Kasumi-1 (cell line): Measurements from ENCODE around the gene DOK4.
"Not testable (repeated sequence)": the region's sequence is repeated elsewhere in the genome, so short reads cannot be mapped to it uniquely, and the experiment has no call there.

Experiments
- DNase-seq, 2 experiments: peaks; one replicate each; lab custom pipeline; 2025; lab: John Stamatoyannopoulos, UW

DOK4 gene

DNA sequence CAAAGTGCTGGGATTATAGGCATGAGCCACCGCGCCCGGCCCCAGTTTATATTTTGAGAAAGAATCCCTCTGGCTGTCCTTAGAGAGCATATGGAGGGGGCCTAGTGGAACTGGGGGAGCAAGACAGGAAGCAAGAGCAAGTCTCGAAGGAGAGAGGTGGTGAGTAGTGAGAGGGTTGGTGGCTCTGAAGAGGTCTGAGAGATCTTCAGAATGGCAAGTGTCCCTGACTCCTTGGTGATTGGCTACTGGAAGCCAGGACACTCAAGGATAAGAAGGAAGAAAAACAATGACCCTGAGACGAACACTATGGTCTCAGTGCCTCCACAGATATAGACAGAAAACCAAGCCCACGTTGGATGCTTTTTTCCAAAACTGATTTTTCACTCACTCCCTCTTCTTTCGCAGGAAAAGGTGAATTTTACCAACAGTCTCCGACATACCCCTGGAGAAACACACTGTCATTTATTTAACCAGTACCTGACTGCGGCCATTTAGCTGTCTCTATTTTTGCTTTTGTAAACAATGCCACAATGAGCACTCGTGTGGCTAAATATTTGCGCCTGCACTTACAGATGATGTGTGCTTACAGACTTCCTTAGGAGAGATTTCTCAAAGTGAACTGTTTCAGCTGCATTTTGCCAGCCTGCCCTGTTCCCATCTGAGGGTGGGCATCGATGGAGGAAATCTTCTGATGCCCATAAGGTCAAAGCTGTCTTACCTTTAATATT is 15.9 kb upstream of the DOK4 start:
- no peak for DNase-seq

DNA sequence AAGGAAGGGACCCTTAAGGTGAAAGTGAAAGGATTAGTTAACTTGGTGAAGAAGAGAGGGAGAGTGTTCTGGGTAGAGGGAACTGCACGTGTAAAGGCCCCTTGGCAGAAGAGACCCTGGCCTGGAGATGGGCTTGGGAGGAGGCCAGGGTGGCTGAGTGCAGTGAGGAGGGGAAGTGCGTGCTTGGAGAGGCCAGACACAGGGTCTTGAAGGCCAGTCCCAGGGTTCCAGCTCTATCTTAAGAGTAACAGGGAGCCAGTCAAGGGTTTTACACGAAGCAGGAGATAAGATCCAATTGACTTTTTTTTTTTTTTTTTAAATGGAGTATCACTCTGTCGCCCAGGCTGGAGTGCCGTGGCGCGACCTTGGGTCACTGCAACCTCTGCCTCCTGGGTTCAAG is 15.2 kb upstream of the DOK4 start:
- no peak for DNase-seq

DNA sequence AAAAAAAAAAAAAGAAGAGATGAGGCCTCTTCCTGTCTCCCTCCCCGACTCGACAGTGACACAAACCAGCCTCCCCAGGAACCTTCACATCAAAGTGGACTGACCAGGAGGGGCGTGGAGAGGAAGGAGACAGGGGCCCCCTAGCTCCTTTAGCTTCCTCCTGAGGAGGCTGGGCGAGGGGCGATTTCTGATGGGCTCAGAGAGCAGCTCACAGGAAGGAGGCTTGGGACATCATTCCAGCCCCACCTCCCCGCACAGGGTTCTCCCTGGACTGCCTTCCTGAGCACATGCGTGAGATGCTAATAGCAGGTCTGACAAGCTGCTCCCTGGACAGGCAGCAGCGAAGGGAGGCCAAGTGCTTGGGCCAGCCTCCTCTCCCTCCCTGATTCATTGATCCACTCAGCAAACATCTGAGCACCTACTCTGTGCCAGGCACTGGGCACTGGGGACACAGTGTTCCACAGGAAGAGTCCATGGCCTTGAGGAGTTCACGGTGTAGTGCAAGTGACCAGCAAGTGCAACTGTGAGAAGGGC is 14.4 kb upstream of the DOK4 start:
- peak in 1 of 2 experiments; percentile 5 for DNase-seq

DNA sequence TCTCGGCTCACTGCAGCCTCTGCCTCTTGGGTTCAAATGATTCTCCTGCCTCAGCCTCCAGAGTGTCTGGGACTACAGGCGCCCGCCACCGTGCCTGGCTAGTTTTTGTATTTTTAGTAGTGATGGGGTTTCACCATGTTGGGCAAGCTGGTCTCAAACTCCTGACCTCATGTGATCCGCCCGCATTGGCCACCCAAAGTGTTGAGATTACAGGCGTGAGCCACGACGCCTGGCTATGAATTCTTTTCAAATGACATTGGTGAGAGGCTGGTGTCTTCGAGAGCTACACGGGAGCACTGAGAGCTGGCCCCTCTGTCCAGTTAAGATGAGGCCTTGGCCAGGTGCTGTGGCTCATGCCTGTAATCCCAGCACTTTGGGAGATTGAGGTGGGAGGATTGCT is 13.6 kb upstream of the DOK4 start:
- not testable (repeated sequence) for DNase-seq

DNA sequence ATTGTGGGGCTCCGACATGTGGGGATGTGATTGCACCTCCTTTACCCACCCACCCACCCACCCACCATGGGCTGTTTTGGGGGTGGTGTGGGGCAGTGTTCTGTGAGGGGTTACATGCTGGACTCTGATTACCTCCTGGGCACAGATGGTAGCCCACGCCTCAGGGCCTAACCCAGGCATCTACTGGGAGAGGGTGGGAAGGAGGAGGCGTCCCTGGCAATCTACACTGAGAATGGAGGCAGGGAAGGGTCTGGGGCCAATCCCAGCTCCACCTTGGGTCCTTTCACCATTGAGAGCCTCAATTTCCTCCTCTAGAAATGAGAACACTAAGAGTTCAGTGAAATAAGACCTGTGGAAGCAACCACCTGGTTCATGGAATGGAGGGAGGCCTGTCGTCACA is 11.7 kb upstream of the DOK4 start:
- DNase-seq: no peak

DNA sequence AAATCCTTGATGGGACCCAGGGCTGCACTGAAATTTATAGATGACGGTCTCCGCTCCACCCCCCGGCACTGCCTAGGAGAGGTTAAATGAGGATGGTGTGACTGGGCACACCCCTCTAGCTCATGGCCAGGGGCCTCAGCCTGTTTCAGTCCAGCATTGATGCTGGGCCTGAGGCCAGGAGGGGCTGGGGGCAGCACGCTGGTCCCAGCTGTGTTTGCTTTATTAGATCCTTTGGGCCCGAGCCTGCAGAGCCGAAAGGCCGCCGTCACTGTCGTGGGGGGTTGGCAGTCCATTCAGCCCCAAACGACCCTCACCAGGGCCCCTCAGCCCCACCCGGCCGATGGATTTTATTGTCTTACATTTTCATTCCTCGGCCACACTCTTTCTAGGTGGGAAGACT is 10.8 kb upstream of the DOK4 start:
- DNase-seq: no peak

DNA sequence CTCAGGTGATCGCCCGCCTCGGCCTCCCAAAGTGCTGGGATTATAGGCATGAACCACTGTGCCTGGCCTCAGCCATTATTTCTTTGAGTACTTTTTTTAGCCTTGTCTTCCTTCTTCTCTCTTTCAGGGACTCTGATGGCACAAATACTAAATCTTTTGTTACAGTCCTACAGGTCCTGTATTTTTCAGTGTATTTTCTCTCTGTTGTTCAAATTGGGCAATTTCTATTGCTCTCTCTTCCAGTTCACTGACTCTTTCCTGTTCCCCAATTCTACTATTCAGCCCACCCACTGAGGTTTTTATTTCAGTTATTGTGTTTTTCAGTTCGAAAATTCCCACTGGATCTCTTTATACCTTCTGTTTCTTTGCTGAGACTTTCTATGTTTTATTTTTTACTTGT is 7.5 kb upstream of the DOK4 start:
- no peak for DNase-seq

DNA sequence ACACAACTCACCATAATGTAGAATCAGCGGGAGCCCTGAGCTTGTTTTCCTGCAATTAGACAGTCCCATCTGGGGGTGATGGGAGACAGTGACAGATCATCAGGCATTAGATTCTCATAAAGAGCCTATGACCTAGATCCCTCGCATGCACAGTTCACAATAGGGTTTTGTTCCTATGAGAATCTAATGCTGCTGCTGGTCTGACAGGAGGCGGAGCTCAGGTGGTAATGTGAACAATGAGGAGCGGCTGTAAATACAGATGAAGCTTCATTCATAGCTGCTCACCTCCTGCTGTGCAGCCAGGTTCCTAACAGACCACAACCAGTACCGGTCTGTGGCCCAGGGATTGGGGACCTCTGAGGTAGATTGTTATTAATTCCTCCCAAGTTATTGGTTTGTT is 2.9 kb upstream of the DOK4 start:
- DNase-seq: no peak

DNA sequence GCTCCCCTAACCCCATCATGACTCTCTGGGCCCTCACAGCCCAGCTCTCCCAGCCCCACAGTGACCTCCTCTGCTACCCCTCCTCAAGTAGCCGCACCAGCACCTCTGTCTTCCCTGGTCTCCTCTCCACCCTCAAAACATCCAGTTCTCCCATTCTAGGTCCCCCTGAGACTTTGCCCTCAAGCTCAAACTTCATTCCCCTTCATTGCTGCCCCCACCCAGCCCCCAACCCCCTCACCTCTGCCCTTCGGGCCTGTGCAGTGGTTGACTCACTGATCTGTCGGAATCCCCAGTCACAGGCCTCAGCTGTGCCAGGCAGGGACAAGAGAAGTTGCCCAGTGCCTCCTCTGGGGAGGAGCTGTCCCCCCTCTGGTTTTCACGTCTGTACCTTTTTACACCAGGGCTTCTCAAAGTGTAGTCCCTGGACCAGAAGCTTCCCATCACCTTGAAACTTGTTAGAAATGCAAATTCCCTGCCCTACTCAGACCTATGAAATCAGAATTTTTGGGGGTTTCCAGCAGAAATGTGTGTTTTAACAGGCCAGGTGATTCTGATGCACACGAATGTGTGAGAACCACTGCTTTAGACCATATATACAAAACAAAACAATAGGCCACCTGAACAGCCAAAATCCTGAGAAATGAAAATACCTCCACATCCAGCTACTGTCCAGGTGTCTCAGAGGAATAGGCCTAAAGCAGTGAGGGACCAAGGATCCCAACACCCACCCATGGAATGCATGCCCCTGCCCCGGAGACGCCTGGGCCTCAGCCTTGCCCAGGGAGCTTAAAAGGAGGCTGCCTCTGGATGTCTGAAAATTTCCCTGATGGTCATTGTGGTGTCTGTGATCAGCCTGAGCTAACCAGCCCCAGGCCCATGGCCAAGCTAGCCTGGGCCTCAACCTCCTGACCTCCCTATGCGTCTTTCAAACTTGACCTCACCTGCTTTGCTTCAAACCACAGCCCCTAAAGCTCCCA is 853 bp upstream of the DOK4 start:
- no peak for DNase-seq

DNA sequence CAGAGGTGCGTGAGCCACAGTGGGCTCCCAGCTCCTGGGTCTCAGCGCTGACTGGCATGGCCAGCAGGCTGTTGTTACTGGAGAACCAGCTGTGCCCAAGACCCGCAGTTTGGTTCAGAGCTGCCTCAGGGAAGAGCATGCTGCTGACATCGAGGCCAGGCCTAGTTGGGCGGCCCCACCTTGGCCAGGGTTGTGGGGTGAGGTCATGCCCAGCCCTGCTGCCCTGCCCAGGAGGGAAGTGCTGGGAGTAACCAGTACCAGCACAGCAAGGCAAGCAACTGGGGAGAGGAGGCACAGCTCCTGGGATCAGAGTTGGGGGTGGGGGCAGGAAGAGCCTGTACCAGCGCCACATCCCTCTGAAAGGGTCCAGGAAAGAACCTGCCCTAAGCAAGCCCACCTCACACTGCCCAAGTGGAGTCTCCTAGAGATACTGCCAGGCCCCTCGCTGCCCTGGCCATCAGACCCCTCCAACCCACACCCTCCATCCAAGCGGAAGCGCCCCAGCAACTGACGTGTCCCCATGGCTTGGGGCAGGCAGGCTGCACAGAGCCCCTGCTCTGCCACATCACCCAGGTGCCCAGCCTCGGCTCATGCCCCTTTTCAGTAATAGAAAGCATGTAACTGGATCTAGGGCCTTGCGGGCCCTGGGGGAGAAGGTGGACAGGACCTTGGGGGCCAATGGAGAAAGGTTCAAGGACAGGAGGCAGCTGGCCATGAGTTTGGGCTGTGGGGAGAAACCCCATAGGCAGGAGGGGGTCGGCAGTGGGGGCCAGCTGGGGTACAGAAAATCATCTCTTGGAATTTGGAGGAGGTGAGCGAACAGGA is 990 bp downstream of the DOK4 start:
- no peak for DNase-seq

DNA sequence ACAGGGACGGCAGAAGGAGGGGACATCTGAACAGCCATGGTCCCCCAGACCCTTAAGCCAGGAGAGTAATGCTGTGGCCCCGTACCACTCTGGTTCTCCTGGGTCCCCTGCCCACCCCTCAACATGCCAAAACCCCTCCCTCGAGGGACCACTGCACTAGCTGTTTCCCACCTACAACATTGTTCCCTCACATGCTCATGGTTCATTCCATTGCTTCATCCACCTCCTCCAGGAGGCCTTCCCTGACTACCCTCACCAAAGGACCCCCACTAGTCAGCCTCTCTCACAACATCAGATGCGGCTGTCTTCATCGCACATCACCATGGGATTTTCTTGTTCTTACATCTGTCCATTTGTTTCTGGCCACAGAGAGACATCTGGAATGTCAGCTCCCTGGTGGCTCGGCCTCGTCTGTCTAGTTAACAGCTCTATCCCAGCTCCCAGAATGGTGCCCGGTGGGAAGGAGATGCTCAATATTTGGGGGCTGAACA is 1.7 kb downstream of the DOK4 start:
- no peak for DNase-seq

DNA sequence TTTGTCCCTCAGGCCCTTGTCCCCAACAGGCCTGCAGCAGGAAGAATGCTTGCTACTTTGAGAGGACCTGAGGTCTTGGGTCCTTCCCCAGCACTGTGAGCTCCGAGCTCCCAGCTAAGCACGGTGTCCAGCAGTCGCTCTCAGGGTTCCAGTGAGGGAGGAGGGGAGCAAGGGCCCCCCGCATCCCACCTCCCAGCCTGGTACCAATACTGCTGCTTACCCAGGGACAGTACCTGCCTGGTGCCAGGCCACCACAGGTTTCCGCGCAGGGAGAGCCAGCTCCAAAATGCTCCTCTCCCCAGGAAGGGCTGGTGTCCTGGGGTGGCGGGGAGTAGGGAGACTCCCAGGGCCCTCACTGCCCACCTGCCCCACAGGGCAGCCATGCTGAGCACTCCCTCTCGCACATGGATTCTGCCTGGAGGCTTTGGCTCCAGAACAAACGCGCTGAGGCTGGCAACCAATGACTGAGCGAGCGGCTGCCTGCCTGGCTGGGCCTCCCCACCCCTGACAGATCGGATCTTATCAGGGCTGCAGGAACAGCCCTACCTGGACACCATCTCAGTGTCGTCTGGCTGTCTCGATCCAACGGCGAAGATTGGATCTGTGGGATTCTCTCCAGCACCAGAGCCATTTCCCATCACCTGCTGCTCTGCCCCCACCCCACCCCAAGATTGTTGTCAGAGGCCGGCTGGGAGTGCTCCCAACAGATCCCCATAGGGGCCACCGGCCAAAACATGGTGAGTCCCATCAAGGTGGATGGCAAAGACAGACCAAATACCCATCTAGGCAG is 2.4 kb downstream of the DOK4 start:
- no peak for DNase-seq

DNA sequence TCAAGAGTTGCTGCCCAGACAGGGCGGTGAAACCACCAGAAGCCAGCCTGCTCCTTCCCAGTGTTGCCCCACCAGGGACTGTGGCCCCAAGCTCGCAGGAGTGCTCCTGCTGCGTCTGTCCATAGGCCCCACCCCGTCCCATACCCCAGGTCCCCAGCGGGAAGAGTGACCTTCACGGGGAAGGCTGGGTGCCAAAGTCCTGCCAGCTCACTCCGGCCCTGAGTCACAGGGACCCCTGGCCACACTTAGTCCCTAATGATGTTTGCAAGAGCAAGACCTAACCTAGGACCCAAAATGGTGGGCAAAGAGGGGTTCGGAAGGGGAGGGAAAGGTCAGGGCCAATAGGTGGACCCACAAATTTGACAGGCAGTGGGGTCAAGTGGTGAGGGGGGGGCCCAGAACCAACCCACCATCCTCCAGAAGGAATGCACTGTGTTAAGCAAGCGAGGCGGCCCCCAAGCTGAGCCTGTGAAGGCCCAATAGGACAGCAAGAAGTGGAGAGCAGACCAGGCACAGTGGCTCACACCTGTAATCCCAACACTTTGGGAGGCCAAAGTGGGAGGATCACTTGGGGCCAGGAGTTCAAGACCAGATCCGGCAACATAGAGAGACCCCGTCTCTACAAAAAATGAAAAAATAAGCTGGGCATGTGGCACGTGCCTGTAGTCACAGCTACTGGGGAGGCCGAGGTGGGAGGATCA is 3.3 kb downstream of the DOK4 start:
- no peak for DNase-seq

DNA sequence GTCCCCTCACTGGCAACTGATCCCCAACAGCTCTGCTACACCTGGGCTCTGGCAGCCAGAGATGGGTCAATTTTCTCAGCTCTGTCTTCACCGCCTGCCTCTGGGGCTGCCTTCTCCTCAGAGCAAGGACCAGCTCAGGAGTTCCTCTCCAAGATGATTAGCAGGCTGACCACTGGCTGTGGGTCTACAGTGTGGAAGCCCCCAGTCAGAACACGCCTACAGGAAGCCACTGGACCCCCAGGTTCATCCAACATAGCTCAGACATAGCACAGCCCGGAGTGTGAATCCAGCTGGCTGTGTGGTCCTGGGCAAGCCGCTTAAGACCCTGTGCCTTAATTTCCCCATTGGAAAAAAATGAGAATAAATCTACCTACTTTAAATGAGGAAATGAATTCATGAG is 4.9 kb downstream of the DOK4 start:
- no peak for DNase-seq

DNA sequence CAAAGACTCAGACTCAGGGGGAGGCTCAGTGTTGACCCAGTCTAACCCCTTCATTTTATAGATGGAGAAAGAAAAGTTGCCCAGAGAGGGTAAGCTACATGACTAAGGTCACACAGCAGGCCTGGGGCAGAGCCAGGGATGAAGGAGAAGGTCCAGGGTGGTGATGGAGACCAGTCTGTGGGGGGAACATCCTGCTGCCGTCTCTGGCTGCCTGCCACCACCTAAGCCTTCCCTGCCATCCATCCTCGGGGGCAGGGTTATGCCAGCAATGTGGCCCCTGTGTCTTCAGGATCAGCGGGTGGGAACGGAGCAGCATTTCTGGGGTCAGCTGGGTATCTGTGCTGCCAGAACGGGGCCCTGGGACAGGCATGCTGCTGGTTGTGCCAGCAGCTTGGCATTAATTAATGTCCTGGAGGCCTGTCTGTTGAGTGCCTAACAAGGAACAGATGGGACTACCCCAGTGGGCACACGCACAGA is 5.5 kb downstream of the DOK4 start:
- DNase-seq: no peak

DNA sequence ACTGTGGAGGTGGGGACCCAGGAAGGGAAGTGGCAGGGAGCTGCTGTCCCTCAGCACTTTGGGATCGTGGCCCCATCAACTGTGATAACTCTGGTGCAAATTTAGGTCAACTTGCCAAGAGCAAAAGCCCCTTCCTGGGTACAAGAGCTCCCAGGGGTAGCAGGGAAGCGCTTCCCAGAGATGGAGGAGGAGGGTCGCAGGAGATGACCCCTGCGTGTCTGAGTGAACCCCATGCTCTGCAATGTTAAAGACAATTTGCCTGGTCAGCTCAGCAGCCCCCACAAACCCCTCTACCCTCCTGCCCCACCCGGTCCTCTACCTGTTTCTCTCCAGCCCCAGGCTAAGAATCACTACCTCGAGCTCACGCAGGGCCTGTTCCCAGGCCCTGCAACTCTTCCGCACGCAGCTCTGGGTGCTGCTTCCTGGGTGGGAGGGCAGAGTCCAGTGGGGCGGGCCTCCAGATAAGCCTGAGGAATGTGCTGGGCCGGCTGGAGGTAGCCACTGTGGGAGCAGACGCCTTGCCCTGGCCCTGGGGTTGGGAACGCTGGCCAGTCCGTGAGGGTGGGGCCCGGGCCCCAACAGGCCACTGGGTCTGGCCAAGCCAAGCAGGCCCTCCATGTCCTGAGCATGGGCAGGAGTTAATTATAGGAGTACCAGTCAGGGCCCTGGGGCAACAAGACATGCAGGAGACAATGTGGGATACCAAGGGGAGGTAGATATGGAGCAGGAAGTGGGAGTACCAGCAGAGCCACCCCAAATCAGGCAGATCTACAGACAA is 6.1 kb downstream of the DOK4 start:
- no peak for DNase-seq

DNA sequence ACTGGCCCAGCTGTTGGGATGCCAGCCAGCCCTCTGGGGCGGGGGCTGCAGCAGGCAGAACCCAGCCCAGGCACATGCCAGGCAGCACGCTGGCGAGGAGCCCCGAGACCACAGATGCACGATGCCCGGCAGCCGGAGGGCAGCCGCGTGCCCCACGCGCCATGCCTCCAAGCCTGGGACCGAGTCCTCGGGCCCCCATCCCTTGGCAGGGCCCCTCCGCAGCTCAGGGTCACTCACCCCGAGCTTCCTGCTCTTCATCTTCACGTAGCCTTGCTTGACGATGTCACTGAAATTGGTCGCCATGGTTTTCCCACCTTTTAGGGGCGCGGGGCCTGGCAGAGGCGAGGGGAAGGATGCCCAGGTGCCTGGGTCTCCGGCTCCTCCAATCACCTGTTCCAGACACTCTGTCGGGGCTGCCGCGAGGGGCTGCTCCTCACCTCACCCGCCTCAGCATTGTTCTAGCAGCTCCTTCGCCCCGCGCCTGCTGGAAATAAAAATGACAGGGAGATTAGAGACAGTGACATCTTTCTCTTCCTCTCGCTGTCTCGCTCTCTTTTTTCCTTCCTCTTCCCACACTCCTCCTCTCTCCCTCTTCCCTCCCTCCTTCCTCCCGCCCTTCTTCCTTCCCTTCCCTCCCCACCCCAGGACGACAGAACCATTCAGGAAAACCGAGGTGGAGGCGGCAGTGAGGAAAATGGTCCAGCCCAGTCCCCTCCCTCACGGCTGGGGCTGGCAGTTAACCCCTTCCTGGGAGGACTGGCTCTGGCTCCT is 6.9 kb downstream of the DOK4 start:
- peak; percentile 35 to 51 for DNase-seq

DNA sequence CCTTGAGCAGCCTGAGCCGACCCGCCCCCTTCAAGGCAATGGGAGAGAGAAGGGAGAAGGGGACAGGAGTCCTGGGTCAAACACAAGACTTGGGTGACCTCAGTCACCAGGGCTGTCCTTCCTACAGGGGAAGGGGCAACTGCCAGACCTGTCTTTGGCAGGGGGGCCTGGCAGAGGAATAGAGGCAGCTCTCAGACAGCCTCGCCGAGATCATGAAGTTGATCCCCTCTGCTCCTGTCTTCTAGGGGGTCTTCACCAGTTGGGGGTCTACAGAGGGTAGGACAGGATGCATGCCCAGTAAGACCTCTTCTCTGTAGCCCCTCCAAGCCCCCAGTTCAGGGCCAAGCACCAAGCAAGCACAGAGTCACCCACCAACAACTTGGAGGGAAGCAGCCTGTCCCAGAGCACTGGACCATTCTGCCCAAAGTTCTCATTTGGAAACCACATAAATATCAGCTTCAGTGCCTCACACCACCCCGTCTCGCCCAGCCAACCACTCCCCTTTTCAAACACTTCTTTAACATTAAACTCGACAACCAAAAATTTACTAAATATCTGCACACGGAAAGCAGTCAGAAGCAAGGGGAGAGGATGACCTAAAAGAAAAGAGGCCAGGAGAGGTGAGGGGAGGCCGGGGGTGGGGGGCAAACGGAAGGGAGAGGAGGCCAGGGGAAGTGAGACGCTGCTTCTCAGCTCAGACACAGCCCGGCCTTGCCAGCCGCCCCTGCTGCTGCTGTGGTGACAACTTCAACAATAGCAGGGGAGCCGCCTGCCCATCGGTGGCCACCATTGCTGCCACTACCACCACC is 7.7 kb downstream of the DOK4 start:
- DNase-seq: no peak
